GM18909 (cell line): ENCODE measurements around the gene BCL2L2.
"Not testable (repeated sequence)": the region's sequence is repeated elsewhere in the genome, so short reads cannot be mapped to it uniquely, and the experiment has no call there.

Experiments
- ATAC-seq: cut with Tn5 transposase; IDR thresholded peaks from one replicate; pipeline ENCODE4 v1.9.1; 2021; ENCODE audit warnings: mild to moderate bottlenecking; ENCODE audit not compliant: unreplicated experiment, poor library complexity

Gene BCL2L2, protein sequence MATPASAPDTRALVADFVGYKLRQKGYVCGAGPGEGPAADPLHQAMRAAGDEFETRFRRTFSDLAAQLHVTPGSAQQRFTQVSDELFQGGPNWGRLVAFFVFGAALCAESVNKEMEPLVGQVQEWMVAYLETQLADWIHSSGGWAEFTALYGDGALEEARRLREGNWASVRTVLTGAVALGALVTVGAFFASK

DNA sequence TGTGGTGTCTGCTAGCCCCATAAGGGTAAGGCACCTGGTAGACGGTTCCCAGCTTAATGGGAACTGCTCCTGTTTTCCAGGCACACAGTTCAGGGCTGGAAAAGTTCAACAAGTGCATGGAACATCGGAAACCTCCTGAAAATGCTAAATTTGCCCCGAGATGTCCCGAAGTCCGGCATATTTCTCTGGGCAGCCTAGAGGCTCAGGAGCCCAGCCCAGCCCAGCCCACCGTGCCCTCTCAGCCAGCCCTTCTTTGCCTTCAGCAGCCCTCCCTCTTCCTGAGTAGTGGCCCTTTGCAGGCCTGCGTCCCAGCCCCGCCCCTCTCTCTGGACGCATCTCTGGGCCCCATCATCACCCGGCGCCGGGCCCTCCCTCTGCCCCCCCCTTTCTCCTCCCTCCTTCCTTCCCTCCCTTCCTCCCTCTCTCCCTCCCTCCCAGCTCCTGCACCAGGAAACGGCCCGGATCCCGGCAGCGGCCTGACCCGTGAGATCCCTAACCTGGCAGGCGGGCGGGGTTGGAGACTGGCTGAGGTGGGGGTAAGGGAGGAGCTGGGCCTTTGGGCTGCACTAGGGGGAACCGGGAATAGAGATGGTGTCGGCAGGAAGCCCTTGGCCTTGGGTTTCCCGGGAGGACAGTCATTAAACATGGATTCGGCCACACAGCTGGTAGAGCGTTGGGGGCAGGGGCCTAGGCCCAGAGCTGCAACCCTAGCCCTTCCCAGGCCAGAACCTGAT, at the start of gene BCL2L2:
Gene BCL2L2 (plus strand): TSS at position 422 of the 734 bp plus-strand sequence. CDS start 935 bp downstream, outside the sequence.
- ATAC-seq, result no peak

DNA sequence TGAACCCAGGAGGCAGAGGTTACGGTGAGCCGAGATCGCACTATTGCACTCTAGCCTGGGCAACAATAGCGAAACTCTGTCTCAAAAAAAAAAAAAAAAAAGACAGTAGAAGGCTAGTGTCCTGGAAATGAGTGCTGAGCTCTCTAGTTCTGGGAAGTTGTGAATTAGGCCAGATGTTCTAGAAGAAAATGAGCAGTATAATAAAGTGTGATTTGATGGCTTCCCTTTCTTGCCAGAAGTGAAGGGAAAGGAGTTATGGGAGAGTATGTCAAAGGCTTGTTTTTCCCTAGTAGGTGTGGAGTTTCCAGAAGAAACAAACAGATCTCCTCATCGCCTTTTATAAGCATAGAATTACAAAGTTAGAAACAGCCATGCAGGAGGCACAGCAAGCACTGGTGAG, 48.4 kb upstream of the BCL2L2 start:
- no peak for ATAC-seq

DNA sequence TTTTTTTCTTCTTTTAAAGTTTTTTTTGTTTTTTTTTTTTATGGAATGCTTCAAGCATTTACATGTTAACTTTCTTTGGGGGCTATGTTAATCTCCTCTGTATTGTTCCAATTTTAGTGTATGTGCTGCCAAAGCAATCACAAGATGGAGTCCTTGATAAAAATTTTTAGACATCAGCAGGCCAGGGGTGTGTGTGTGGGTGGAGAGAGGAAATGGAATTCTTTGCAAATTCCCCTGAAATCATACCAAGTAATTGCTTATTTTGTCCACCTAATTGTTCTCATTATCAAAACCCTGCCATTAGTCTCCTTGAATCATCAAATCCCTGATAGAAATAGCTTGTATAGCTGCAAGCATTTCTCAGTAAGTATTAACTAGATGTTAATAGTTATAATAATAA, 47.2 kb upstream of the BCL2L2 start:
- no peak for ATAC-seq

DNA sequence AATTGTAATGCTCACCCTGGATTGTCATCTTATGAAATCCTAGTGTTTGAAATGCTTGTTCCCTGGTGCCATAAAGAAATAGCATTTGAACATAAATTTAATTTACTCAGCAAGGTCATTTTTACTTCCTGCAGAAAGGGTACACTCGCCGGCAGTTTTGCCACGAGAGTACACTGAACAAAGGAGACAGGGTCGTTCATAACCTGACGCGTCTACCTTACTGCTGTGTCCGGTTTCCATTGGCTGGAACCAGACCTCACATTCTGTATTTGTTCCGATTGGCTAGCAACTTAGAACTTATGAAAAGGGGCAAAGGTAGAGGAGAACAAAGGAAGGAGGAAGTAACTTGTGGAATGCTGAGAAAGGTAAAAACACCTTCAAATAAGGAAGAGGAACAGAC, 45.8 kb upstream of the BCL2L2 start:
- not testable (repeated sequence) for ATAC-seq

DNA sequence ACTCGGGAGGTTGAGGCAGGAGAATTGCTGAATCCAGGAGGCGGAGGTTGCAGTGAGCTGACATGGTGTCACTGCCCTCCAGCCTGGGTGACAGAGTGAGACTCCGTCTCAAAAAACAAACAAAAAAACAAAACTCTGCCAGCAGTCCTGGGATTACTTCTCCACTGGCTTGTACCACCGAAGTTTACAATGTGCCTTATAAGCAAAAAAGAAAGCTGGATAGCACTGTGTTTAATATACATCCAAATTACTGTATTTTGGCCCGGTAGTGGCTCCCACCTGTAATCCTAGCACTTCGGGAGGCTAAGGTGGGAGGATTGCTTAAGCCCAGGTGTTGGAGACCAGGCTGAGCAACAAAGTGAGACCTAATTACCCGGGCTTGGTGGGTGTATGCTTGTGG, 37.4 kb upstream of the BCL2L2 start:
- no peak for ATAC-seq

DNA sequence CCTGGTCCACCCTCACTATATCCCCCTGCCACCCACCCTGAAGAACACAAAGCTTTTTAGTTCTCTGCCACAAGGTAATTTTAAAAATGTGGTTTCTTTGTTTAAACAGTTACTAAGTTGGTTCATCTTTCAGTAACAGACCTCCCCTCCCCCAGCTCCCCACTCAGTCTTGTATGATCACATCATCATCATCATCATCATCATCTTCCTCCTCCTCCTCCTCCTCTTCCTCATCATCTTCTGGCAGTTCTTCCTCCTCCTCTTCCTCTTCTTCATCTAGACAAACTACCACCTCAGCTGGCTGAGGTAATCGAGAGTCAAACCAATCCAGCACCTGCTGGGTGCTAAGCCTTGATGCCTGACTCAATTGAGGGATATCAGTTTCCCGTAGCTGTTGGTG, 31.2 kb upstream of the BCL2L2 start:
- ATAC-seq, result no peak

DNA sequence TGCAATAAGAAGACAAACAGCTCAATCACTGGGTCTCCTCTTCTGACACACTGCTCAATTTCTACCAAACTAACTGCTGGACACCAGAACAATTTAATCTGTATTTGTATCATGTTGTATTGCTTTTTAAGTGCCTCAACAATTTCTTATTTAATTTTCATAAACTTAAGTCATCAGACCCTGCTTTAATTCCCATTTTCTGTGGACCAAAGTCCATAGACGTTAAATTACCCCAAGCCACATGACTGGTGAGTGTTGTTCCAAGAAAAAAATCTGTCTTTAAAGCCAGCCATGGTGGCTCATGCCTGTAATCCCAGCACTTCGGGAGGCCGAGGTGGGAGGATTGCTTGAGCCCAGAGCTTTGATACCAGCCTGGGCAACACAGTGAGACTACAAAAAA, 29.4 kb upstream of the BCL2L2 start:
- ATAC-seq, result no peak

DNA sequence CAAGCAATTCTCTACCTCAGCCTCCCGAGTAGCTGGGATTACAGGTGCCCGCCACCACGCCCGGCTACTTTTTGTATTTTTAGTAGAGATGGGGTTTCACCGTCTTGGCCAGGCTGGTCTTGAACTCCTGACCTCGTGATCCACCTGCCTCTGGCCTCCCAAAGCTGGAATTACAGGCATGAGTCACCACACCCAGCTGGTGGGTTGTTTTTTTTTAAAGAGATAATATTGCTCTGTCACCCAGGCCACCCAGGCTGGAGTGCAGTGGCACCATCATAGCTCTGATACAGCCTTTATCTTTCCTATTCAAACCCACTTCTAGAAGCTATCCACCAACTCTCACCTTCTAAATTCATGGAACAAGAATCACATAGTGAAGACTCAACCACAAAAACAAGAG, 28.7 kb upstream of the BCL2L2 start:
- not testable (repeated sequence) for ATAC-seq

DNA sequence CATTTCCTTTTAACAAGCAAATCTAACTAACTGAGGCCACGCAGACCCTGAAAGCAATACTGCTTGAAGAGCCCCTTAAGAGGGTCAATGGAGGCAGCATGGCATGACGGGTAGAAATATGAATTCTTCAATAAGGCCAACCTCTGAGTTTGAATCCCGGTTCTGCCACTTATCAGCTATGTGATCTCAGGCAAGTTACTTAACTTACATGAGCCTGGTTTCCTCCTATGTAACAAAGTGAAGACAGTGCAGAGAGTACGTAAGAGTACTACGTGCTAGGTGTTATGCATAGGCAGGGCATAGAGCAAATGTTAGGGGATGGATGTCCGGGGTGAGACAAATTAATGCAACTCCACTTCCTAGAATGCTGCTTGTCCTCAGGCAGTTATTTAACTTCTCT, 25.4 kb upstream of the BCL2L2 start:
- ATAC-seq, result no peak

DNA sequence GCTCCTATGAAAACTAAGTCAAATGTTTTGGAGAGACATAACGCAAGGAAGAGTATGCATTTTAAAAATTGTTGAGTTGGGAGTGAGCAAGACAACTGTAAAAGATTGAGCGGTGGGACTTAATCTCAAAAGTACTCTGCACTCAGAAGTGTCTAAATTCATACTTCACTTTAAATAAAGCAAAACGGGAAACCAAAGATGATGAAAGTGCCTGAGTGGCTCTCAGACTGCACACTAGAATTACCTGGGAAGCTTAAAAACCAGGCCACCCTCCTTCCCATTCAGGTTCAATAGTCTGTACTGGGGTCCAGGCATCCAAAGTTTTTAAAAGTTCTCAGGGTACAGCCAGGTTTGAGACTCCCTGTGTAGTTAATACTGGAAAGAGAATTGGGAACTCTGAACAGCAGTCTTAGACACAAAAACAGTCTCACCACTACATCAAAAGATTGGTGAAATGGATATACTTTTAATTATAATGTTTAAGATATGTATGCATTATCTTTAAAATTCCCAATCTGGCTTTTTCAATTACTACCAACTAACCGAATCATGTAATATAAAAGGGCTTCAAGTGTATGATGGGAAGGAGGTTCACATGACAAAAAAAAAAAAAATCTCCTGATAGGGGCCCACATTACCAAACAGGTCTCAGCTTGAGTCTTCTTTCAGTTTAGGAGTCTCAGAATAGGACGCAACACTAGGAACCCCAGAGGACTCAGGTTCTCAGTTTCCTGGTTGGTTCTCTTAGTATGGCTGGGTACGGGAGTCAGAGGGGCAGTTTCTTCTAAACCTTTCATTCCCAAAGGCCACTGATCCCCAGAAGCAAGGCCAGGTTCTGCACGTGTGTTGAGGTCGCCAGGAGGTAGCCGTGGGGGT, 21.7 kb upstream of the BCL2L2 start:
- no peak for ATAC-seq

DNA sequence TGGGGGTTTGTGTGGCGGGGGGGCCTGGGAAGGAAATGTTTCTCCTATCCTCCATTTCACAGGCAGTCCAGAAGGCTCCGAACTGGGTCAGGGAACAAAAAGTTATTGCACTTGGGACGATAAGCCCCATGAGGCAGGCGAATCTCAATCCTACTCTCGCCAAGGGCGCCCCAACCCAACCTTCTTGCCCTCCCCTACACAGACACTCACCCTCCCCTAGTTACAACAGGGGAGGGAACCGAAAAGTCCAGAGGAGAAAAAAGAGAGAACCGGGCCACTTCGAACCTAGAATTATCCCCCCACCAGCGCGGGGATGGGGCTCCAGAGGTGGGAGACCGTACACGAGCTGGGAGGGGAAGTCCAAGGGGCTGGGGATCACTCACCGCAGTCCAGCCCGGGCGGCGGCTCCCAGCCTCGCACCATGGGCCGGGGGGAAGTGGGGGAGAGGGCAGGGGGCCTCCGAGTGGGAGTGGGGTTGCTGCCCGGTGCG, 21.1 kb upstream of the BCL2L2 start:
- peak; percentile 30 for ATAC-seq

DNA sequence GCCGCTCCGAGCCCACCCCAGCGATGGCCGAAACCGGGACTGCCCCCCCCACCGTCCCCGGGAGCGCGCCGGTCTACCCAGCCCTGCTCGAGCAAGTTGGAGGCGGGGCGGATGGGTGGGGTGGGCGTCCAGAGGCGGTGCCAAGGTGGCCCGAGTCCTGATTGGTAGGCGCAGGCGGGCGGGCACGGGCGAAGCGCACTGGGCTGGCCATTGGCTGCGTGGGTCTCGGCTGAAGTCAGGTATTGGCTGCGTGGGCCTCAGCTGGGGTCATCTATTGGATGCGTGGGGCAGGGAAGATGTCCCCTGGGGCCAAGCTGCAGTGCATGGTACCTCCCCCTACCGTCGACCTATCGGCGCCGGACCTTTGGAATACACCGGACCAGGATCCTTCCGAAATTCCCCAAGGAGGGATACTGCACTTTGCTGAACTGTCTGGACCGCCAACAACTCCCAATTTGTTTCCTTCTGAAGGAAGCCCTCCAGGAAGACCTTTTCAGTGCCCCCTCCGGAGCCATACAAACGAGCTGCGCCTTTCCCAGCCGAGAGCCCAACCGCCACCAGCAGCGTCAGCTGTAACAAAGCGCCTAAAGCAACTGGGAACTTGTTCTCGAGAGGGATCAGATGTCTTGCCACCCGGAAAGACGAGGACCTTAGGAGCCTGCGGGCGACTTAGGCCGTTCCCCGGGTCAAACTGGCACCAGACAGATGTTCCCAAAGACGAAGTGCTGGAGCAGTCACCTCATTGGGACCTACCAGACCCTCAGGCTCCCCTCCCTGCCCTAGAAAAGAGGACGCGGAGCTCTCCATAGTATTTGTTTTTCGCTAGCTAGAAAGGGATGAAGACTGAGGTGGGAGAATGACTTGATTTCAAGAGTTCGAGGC, 20.4 kb upstream of the BCL2L2 start, which contains the start of gene HOMEZ:
Gene HOMEZ (minus strand): TSS at position 113 of the 882 bp plus-strand sequence. CDS start 180 bp downstream, outside the sequence.
- ATAC-seq, result peak; percentile 98

DNA sequence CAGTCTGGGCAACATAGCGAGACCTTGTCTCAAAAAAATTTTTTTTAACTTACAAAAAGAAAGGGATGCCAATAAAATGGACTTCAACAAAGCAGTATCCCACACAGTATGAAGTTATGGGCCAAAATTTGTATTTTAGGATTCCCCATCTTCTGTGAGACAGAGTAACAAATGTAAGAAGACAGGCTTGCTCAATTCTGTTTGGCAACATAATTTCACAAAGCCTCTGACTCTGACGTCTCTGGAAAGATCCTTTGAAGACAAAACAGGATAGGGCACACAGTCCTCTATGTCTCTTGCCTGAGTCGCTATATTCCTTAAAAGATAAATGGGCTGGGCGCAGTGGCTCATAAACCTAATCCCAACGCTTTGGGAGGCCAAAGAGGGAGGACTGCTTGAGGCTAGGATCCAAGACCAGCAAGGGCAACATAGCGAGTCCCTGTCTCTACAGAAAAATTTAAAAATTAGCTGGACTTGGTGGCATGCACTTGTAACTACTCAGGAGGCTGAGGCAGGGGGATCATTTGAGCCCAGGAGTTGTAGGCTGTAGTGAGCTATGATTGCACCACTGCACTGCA, 19.6 kb upstream of the BCL2L2 start:
- no peak for ATAC-seq

DNA sequence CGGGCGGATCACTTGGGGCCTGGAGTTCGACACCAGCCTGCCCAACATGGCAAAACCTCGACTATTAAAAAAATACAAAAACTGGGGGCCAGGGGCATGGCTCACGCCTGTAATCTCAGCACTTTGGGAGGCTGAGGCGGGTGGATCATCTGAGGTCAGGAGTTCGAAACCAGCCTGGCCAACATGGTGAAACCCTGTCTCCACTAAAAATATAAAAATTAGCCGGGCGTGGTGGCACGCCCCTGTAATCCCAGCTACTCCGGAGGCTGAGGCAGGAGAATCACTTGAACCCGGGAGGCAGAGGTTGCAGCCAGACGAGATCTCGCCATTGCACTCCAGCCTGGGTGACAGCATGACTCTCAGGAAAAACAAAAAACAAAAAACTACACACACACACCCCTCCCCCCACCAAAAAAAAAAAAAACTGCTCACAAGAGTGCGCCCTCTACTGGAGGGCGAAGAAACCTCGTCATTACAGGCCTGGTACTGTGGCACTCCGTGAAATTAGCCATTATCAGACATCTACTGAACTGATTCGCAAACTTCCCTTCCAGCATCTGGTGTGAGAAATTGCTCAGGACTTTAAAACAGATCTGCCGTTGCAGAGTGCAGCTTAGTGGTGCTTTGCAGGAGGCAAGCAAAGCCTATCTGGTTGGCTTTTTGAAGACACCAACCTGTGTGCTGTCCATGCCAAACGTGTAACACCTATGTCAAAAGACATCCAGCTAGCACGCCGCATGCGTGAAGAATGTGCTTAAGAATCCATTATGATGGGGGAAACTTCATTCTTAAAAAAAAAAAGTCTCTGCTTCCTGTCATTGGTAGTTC, 11.7 kb upstream of the BCL2L2 start:
- no peak for ATAC-seq

DNA sequence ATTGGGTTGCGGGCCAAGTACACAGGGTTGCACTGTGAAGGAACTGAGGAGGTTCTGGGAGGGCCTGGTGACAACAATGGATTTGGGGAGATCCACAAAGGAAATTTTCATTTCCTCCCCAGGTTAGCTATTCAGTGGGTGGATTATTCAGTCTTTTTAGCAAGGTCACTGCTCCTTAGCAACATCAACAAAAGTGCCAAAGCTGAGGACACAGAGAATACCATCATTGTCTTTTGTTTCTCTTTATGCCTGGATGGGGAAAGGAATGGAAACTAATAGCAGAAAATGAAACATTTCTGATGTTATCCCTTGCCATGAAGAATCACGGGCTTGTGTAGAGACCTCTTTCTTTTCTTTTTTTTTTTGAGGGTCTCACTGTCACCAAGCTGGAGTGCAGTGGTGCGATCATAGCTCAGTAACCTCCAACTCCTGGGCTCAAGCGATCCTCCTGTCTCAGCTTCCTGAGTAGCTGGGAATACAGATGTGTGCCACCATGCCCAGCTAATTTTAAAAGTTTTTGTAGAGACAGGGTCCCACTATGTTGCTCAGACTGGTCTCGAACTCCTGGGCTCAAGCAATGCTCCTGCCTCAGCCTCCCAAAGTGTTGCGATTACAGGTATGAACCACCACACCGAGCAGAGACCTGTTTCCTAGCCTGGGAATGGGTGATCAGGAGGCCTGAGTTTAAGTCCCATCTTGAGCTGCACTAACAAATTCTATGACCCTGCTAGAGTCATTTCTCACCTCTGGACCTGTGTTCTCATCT, 10.4 kb upstream of the BCL2L2 start:
- no peak for ATAC-seq

DNA sequence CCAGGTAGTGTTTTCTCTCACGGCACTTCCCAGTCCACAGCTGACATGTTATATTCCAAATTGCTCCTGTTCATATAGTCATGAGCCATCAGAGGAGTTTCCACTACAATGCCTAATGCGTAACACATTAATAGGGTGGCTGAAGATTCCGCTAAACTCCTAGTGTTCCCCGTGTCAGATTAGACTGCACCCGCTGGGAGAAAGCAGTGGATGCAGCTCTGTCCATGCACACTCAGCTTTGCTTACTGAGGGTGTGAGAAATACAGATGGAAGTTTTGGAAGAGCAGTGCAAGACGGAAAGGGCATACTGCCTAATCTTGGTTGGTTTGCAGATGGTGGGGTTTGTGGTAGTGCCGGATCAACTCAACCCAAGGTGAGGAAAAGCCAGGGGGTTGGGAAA, 9.5 kb upstream of the BCL2L2 start:
- ATAC-seq, result no peak

DNA sequence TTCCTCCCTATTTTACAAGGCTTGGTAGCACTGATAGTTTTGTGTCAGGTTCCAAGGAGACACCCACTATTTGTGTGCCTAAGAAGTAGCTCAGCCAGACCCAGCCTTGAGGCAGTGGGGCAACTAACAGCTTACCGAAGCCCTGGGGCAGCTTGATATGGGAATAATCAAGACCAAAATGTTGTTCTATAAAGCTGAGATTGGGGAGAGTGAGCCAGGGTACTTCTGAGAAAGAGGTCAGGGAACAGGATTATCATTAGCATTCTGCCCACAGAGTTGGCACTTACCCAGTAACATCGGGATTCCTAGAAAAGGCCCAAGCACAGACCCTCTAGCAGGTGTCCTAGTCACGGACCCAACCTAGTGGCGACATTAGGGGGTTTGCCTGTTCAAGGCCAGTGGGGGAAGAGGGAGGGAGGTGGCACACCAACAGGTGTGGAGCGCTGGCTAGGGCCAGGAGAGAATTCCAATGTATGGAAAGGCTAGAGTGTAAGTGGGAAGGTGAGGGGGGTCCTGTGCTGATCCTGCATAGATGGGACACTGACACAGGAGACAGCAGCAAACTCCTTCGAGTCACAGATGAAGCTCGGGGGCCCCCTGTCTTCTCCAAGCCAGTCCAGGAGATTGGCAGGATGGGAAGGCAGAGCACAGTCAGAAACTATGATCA, 8.9 kb upstream of the BCL2L2 start:
- no peak for ATAC-seq
